GM12865 (cell line): ENCODE data around the gene FAM20A.

Source experiments
- DNase-seq: peaks from one replicate; pipeline ENCODE4 v3.0.0; 2010; ENCODE audit warnings: low read depth
- H3K4me3 ChIP-seq: 2 replicates; pipeline ENCODE4 v1.5.1; 2011; ENCODE audit warnings: mild to moderate bottlenecking, low read depth, low read length, control low read depth
- CTCF ChIP-seq: IDR thresholded peaks from 2 replicates; pipeline ENCODE4 v1.5.1; 2011; ENCODE audit warnings: low read length, control low read depth, low read depth, inconsistent platforms; ENCODE audit not compliant: insufficient read depth; ENCODE audit errors: missing control alignments

FAM20A gene

GRCh38 chr17:68516732-68517131 is 84.4 kb downstream of the FAM20A start:
- DNase-seq = no peak
- no peak for TF ChIP-seq CTCF
- H3K4me3 ChIP-seq = no peak overlapping the region

GRCh38 chr17:68514831-68515635 is 86.1 kb downstream of the FAM20A start:
- H3K4me3 ChIP-seq = peak overlapping the region; percentile 94
- no peak for TF ChIP-seq CTCF
- no peak for DNase-seq

- DNase-seq = no peak
- no peak for TF ChIP-seq CTCF
- peak overlapping the region; percentile 94 for H3K4me3 ChIP-seq
Measured at GRCh38 chr17:68513932-68514331, 87.2 kb downstream of the FAM20A start.

- H3K4me3 ChIP-seq = peak overlapping the region; percentile 94
- peak; percentile 16 for DNase-seq
- no peak for TF ChIP-seq CTCF
Measured at GRCh38 chr17:68512960-68513474, 88.2 kb downstream of the FAM20A start.

GRCh38 chr17:68512247-68512959 is 88.8 kb downstream of the FAM20A start, which contains the start of gene PRKAR1A:
TSS of gene PRKAR1A (plus strand) at chr17:68512430. CDS start at chr17:68515400, 2,970 bp downstream.
- DNase-seq = peak; percentile 94
- TF ChIP-seq CTCF = peak; percentile 3
- H3K4me3 ChIP-seq = peak within 1 kb of the TSS; percentile 94

GRCh38 chr17:68511671-68512246 is 89.4 kb downstream of the FAM20A start:
- peak overlapping the region; percentile 94 for H3K4me3 ChIP-seq
- DNase-seq = peak; percentile 74
- no peak for TF ChIP-seq CTCF
